HG03066 (cell line): ENCODE results near the gene NAV3.

Source experiments
- ATAC-seq: cut with Tn5 transposase; IDR thresholded peaks from one replicate; pipeline ENCODE4 v1.9.1; 2021; ENCODE audit warnings: low read depth; ENCODE audit not compliant: unreplicated experiment

The NAV3 gene

DNA sequence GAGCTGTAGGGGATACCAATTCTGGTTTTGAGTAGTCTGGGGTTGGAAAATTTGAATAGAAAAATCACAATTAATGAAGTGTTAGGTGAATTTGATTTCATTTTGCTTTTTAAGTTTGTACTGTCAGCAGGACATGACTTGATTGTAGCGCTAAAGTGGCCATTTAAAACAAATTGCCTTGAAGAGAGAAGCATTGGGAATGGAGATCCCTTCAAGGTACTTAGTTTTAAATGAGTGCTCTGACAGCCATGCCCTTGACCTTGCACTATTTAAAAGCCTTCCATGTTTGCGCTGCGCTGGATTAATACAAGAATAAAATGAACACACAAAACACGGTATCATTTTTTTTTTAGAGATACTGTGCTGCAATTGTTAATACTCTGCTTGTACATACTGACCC lies 345.9 kb downstream of the NAV3 start:
- ATAC-seq = no peak

DNA sequence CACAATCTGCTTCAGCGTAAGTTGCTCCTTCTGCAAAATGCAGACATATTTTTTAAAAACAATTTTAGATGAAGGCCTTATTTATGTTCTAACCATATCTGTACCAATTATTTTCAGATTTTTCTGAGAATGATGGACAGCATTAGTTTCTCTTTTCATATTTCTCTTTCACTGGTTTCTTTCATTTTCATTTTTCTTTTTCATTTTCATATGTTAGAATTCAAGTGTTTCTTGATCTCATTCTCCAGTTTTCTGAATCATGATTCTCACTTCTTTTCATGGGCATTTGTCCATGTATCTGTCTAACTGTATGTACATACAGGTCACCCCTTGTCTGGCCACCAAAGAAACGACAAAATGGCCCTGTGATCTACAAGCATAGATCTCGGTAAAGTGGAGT lies 346.6 kb downstream of the NAV3 start:
- no peak for ATAC-seq

DNA sequence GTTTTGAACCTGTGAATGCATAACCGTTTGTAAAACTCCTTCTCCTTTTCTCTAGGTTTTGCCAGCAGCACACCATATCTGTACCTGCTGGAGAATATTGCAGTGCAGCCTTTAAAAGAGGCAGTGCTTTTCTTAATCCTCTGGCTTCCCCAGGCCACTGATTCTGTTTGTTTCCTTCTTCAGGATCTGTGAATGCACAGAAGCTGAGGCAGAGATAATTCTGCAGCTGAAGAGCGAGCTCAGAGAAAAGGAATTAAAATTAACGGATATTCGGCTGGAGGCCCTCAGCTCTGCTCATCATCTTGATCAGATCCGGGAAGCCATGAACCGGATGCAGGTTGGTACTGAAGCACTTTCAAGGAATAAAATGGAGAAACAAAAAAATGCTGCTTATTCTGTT lies 348.7 kb downstream of the NAV3 start:
- ATAC-seq = no peak

DNA sequence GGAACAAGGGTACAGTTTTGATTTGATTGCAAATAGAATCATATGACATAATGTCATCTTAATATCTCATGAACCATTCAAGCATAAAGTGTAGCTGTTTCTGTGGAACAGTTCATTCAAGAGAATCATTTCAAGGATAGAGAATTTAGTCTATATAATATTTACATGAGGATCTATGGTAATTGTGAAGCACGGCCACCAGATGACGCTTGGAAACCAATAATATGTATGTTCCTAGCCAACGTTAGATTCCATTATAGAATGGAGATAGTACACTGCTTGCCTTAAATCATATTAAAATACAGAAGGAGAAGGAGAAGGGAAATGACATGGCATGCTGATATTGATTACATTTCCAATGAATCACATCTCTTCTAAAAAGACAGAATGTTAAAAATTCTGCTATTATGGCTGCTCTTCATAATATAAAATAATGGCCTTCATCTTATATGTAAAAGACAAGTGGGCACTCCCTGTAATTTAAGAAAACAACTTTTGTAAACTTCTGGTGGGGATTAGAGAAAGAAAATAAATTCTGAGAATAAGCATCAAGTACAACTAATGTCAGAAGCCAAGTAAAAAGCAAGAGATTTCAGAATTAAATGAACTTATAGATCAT lies 351.0 kb downstream of the NAV3 start:
- ATAC-seq = no peak

DNA sequence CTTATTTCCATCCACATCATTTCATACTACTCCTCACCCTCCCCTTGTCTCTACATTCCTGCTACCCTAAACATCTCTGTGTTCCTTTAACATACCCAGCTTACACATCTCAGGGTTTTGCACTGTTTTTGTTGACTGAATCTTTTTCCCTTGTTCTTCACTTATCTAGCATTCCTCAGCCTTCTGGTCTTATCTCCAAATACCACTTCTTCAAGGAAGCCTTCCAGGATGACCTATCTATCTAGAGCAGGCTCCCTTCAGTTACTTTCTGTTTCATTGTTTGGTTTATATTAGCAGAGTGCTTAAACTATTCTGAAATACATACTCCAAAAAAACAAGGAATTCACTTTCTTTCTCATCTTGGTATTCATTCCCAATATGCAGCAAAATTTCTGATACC lies 353.1 kb downstream of the NAV3 start:
- ATAC-seq = no peak

DNA sequence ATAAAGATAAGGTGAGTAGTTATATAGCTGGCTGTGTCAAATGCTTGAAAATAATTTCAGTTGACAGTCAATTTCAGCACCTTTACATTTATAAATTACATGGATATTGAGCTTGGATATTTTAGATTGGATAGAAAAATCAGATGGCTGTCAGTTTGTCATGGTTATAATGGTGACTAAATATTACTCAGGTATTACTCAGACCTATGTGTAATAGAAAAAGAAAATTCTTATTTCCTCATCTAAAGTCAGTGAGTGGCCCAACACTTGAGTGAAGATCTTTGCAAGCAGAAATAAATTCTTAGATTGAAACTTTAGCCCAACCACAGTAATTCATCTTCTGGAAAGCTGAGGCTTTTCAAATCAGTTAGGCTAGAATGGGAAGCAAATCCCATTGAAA lies 354.4 kb downstream of the NAV3 start:
- ATAC-seq = no peak

DNA sequence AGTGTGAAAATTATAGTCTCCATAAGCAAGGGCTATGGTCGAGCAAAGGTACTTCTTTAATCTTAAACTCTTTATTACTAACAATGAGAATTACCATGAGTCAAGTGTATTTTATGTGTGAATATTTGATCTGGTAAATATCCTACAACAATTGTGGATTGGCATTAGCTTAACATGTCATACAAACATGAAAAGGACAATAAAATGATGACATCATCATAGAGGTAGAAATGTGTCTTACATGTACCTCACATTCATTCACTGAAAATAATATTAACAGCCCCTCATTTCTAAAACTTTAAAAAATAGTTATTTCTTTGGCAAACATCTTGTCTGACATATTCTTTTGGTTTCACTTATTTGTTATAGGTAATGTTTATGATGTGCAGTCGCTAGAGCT lies 355.0 kb downstream of the NAV3 start:
- no peak for ATAC-seq

DNA sequence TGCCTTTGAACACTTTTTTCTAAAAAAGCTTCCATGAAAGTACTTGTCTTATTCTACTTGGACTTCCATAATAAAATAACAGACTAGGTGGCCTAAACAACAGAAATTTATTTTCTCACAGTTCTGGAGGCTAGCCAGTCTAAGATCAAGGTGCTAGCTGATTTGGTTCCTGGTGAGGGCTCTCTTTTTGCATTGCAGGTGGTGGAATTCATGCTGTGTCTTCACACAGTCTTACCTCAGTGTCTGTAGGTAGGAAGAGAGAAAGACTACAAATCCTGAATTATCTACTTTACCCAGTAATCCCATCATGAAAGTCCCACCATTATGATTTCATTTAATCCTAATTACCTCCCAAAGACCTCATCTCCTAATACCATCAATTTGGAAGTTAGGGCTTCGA lies 356.0 kb downstream of the NAV3 start:
- no peak for ATAC-seq

DNA sequence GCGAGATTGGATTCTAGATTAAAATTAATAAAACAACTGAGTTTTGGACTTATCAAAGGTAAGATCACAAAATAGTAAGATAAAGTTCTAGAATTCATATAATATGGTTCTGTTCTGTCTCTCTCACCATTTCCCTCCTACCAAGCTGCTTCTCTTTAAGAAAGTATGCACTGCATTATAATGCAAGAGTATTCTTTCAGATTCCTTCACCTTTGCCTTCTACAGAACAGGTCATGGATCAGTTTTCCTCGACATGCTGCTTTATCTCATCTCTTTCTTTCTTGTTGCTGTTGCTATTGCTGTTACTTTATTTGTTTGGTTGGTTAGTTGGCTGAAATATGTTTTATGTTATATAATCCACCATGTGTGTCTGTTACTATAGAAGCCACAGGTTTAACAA lies 357.0 kb downstream of the NAV3 start:
- ATAC-seq = no peak

DNA sequence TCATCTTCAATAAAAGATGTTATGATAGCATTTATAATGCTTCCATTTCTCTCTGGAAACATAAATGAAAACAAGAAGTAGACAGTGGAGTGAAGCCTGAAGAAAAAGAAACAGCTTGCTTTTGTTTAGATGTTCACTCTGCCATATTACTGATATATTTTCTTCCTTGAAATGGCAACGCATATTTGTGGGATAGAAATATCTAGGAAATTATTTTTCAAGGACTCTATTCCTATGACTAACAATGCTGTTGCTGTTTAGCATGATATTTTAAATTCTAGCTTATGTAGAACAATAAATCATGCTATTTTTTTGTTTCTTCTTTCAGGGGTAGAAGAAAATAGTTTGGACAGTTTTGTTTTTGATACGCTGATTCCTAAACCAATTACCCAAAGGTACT lies 359.0 kb downstream of the NAV3 start:
- ATAC-seq = no peak

DNA sequence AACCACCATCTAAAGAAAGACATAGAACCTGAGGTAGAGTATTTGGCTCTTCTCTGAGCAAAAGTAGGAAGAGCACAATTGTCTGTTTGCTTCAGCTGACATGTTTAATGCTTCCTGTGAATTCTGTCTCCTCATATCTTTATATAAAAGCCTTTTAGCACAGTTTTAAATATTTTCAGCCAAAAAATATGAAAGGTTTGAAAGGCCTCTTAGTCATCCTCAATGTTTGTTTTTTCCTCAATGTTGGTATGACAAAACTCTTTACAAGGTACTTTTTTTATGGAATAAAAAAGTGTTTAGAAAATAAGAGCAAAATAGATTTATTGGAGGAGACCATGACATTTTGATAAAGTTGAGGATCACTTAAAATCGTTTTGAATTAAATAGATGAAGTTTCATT lies 360.9 kb downstream of the NAV3 start:
- no peak for ATAC-seq

DNA sequence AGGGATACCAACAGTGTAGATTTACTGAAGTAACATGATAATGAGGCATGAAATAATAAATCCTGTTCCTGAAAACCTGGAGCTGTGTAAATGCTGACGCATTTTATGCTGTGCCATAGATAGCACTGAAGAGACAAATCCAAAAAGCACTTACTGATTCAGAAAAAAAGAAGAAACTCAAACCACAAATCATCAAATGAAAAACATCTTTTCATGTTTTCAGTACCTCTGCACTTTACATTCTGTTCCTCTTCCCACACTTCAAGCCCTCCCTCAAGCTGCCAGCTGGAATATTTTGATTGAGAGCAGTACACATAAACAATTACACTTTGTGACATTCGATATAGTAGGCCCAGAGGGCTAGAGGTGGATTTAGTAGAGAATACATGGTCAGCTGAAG lies 362.3 kb downstream of the NAV3 start:
- no peak for ATAC-seq

DNA sequence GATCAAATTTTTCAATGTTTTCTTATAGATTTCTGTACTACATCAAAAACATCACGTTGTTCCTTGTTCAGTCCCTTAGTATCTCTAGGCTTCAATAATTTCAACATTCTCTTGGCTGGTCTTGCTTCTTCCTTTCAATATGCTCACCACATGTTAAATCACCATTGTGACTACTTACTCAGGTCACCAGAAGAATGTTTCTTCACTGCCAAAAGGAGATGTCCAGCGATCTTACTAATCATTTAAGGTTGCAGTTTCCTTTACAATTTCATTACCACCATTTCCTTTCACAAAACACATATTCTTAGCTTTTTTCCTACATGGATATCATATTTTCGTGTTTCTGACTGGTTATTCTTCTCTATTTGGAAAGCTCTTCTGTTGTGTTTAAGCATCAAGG lies 363.8 kb downstream of the NAV3 start:
- ATAC-seq = no peak

DNA sequence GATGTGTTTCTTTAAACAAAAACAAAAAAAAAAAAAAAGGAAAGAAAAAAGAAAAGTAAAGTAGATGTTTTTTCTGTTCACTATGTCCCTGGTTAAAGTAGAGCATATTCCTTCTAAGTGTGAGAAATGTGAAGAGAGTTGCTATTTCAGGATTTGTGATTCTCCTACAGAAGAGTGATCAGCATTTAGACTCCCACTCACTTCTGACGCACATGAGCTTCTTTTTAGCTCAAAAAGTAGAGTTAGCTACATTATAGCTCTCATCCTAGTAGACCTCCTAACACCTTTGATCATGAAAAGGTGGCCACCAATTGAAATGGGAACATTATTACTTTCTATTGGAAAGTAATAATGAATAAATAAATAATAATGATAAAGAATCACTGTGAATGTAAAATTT lies 368.2 kb downstream of the NAV3 start:
- ATAC-seq = no peak

DNA sequence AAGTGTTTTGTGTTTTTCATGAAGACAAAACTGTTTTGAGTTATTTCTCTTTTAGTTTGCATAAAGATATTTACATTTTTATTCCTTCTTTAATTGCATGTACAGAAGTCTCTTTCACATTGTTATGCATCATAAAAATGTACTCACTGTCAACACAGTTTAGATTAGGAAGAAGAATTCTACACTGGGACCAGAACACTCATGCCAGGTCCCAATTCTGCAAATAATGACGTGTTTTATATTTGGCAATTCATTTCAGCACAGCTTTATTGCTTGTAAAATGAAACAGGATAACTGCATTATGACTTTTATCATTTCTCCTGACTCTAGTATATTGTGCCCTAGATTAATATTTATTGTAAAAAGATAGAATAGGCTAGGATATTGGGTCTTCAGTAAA lies 369.2 kb downstream of the NAV3 start:
- ATAC-seq = no peak

DNA sequence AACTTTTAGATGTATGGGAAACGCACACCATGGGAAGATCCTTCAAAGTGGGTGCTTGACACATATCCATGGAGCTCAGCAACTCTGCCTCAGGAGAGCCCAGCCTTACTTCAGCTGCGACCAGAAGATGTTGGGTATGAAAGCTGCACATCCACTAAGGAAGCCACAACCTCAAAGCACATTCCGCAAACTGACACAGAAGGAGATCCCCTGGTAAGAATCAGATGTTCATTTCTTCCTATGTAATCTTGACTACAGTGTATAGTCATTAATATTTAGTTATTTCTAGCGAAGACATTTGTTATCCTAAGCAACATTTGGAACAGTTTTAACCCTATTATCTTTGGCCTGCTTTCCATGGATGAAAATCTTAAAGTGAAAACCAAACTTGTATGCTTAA lies 374.2 kb downstream of the NAV3 start:
- ATAC-seq = no peak

DNA sequence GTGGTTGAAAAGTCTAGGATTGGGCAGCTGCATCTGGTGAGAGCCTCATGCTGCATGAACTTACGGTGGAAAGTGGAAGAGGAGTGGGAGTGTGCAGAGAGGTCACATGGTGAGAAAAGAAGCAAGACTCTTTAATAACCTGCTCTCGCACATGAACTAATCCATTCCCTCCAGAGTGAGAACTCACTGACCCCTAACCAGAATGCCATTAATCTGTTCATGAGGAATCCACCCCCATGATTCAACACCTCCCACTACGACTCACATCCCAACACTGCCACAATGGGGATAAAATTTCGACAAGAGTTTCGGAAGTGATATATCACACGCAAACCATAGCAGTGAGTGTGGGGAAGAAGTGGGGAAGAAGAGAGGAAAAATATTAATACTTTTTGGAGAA lies 377.4 kb downstream of the NAV3 start:
- ATAC-seq = no peak

DNA sequence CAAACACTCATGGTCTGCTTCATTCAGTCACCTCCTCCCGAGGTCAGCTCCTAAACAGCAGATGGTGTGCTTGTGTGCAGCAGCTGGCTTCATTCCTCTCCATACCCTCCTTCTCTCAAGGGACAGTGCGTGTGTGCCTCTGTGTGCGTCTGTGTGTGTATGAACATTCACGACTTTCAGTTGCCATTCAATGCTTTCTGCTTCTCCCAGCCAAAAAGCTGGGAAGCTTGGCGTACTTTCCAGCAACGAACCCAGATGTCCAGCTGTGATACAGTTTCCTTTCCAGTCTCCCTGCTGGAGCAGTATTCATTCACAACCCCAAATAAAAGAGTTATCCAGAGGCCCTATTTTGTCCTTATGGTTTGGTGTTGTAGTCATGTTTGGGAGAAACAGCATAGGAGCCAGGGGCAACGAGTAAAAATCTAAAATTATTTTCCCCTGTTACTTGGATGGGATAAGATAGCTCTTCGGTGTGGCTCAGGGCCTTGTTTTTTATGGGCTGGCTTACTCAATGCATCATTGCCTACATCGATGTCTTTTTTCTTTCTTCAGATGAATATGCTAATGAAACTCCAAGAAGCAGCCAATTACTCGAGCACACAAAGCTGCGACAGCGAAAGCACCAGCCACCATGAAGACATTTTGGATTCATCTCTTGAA lies 379.3 kb downstream of the NAV3 start:
- no peak for ATAC-seq

DNA sequence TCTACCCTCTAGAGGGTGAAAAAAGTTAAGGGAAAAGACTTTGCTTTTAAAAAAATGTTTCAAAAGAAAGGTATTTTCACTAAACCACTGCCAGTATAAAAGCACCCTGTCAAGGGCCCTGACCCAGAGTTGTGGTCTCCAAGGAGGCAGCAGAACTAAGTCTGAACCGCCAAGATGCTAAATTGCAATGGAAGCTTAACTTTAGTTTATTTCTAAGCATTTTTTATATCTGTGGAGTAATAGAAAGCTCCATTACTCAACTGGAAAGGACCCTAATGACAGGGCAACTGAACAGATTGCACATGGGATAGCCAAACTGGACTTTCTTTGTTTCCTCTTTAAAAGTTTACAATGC lies 379.8 kb downstream of the NAV3 start:
- ATAC-seq = no peak

DNA sequence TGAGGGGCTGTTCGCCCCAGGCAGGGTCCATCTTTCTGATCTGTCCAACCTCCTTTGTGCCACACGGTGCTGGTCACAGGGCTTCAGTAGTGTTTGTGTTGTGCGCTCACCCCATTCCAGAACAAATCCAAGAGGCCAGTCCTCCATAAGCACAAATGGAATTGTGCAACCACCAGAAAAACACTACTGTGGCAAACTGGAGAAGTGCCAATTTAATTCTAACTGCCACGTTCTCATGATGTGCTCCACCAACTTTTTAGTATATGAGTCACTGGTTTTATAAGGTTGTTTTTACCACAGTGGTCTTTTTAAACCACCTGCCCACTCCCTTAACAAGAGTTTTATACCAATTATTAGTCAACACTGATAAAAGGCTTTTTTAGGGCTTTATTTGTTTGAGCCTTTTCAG lies 380.2 kb downstream of the NAV3 start:
- no peak for ATAC-seq

DNA sequence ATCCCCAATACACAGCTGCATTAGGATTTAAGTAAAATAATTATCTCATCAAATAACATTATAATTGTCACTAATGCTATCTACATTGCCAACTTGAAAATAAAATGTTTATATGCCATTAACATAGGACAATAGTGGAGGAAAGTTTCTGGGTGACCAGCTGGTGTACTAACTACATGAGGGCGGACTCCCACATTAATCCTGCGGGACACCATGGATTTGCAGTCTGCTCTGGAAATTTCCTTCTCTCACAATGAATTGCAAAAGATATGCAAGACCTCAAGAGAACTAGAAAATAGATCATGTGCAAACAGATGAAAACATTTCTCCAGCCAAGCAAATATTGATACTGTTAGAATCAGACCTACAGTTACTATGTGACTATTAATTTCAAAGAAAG lies 390.1 kb downstream of the NAV3 start:
- no peak for ATAC-seq

DNA sequence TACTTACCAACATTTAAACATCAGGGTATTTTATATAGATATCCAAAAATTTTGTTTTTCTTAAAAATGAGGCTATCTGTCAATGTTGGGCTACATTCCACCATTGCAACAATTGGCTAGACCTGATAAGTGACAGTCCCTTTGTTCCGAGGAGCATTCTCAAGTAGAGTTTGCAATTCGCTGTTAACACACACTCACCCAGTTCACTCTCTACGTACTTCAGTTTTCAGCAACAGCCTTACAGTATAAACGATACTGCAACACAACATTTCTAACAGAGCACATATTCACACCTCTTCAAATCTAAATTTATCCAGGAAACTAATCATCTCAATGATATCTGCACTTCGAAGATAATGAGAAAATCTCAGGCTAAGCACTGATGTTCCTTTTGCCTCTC lies 393.5 kb downstream of the NAV3 start:
- no peak for ATAC-seq

DNA sequence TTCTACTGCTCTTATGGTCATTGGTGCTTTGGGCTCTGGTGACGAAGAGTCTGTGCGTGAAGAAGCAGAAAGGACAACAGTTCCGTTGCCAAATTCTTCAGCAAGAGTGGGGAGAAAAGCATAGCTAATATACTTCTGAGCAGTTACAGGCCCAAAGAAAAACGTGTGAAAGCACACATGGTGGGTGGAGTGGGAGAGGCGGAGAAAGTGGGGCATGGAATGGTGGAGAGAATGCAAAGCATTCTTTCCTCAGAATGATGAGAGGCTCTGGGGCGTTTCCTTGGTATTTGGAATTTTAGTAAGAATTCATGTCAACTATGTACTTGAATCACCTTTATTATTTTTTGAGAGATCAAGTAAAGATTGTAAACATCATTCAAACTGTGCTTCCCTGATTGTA lies 396.1 kb downstream of the NAV3 start:
- no peak for ATAC-seq
